Astrocyte of the cerebellum (primary cell): Measurements from ENCODE around the gene MED25.

Source experiments
- DNase-seq: peaks from one replicate; pipeline ENCODE4 v3.0.0-alpha.2; 2011; ENCODE audit warnings: low read depth
- H3K4me3 ChIP-seq: 2 replicates; pipeline ENCODE4 v1.5.1; 2011; ENCODE audit warnings: mild to moderate bottlenecking, low read depth, low read length, moderate library complexity
- CTCF ChIP-seq: IDR thresholded peaks from 2 replicates; pipeline ENCODE4 v1.5.1; 2012; ENCODE audit warnings: low read length, low read depth, moderate library complexity, mild to moderate bottlenecking; ENCODE audit errors: missing control alignments
- in situ Hi-C: cut with HindIII; loops from 2 replicates; pipeline ENCODE4 v1.10.0; 2017; ENCODE audit warnings: low sequenced_read_pairs

Gene MED25

GRCh38 chr19:49874503-49875157 lies 56.5 kb downstream of the MED25 start:
- in situ Hi-C loops: no loop called here
- DNase-seq: no peak
- no peak for TF ChIP-seq CTCF
- H3K4me3 ChIP-seq: peak overlapping the region; percentile 73

GRCh38 chr19:49875177-49875576 lies 57.1 kb downstream of the MED25 start:
- TF ChIP-seq CTCF: no peak
- H3K4me3 ChIP-seq: peak overlapping the region; percentile 73
- in situ Hi-C loops: no loop called here
- no peak for DNase-seq

GRCh38 chr19:49875857-49876421 lies 57.9 kb downstream of the MED25 start:
- in situ Hi-C loops: no loop called here
- peak overlapping the region; percentile 73 for H3K4me3 ChIP-seq
- no peak for TF ChIP-seq CTCF
- no peak for DNase-seq

GRCh38 chr19:49876422-49877019 lies 58.4 kb downstream of the MED25 start:
- TF ChIP-seq CTCF: no peak
- peak overlapping the region; percentile 73 for H3K4me3 ChIP-seq
- in situ Hi-C loops: no loop called here
- peak; percentile 99 for DNase-seq

- no peak for TF ChIP-seq CTCF
- in situ Hi-C loops: no loop called here
- peak; percentile 100 for DNase-seq
- H3K4me3 ChIP-seq: peak within 1 kb of the TSS; percentile 73
Measured at GRCh38 chr19:49877020-49877878, 59.2 kb downstream of the MED25 start, which contains the start of the genes AKT1S1 and TBC1D17. Gene AKT1S1, minus strand, starts transcription at chr19:49877355. Its CDS starts 4,060 bp downstream, at chr19:49873295. Gene TBC1D17, plus strand, starts transcription at chr19:49877702. Its CDS starts 22 bp downstream, at chr19:49877724.
